ENCODE measurements around the gene DPP7.

DNA sequence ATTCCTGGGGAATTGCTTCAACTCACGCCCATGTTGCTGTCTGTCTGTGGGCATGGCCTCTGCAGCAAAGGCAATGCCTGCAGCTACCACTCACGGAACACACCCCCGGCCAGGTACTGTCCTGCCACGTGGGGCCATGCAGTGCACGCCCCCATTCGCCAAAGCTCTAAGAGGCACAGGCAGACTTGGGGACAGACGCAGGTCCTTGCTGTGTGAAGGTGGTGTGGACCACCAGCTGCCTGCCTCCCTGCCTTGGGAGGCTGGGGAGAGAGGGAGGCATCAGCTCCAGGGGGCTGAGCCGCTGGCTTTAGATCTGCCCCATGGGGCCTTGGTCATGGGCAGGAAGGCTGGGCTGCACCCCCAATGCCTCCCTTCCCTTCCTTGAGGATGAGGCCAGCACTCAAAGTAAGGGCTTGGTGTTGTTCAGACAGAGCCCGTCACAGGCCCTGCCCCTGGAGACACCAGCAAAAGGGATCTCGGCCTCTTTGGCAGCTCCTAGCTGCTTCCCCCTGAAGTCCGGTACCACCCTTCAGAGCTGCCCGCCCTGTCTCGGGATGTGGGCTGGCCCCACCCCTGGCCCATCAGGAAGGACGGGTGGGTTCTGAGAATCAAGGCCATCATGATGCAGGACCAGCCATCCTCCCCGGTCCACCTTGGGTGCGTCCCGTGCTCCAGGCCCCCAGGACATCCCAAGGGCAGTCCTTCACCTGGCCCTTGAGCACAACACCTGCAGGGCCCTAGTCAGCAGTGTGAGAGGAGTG, 26.7 kb upstream of the DPP7 start:
- TF ChIP-seq YY1 (tag by site-specific recombination; IDR thresholded peaks at IDR 0.05): no peak
- no peak for TF ChIP-seq CTCF (tag by site-specific recombination; IDR thresholded peaks at IDR 0.05)
- TF ChIP-seq, protein P1, sequence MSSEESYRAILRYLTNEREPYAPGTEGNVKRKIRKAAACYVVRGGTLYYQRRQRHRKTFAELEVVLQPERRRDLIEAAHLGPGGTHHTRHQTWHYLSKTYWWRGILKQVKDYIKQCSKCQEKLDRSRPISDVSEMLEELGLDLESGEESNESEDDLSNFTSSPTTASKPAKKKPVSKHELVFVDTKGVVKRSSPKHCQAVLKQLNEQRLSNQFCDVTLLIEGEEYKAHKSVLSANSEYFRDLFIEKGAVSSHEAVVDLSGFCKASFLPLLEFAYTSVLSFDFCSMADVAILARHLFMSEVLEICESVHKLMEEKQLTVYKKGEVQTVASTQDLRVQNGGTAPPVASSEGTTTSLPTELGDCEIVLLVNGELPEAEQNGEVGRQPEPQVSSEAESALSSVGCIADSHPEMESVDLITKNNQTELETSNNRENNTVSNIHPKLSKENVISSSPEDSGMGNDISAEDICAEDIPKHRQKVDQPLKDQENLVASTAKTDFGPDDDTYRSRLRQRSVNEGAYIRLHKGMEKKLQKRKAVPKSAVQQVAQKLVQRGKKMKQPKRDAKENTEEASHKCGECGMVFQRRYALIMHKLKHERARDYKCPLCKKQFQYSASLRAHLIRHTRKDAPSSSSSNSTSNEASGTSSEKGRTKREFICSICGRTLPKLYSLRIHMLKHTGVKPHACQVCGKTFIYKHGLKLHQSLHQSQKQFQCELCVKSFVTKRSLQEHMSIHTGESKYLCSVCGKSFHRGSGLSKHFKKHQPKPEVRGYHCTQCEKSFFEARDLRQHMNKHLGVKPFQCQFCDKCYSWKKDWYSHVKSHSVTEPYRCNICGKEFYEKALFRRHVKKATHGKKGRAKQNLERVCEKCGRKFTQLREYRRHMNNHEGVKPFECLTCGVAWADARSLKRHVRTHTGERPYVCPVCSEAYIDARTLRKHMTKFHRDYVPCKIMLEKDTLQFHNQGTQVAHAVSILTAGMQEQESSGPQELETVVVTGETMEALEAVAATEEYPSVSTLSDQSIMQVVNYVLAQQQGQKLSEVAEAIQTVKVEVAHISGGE (tag by site-specific recombination; conservative IDR thresholded peaks at IDR 0.05; ENCODE audit: low read depth): no peak
- no peak for TF ChIP-seq PRDM4 (tag by site-specific recombination; IDR thresholded peaks at IDR 0.05)
- TF ChIP-seq ZNF19 (tag by site-specific recombination; IDR thresholded peaks at IDR 0.05; ENCODE audit: low read depth): no peak
- no peak for TF ChIP-seq TCF7L2 (IDR thresholded peaks at IDR 0.05; ENCODE audit: borderline replicate concordance, low read depth, low read length)
- no peak for TF ChIP-seq ZNF211 (tag by site-specific recombination; IDR thresholded peaks at IDR 0.05; ENCODE audit: low read depth)
- TF ChIP-seq PRDM10 (tag by site-specific recombination; IDR thresholded peaks at IDR 0.05): no peak
